Measurements from ENCODE around the gene CDK15.

The CDK15 gene

DNA sequence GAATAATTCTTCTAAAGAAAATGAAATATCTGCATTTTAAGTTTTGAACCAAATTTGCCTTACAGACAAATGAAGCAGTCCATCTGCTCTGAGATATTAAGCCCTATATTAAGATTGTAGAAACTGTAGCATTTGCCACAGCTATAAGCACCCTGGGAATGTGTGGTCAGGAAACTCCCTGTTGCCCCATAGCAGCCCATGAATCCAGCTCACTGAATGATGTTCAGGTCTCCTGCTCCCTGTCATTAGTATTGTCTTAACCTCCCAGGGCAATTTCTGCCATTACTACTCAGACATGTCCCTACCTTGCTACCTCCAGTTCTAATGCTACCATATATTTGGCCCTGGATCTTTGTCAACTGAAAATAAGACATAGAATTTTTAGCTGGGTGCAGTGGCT, 41.1 kb downstream of the CDK15 start:
- H3K4me3 ChIP-seq (ENCODE audit: insufficient read depth, low read length, poor library complexity, severe bottlenecking): no peak overlapping the region
- H3K27ac ChIP-seq (ENCODE audit: low read depth, low read length): no peak overlapping the region
- H3F3A ChIP-seq (ENCODE audit: insufficient read depth): no peaks in the 10 kb centered on the region
- H3K9ac ChIP-seq (ENCODE audit: low read length): no peak overlapping the region
- H2AFZ ChIP-seq (ENCODE audit: low read depth, low read length, severe bottlenecking): no peak overlapping the region
- H3K36me3 ChIP-seq (ENCODE audit: low read length): no peaks in the 10 kb centered on the region
- no peaks in the 10 kb centered on the region for H3K27me3 ChIP-seq (ENCODE audit: low read length)
- no peaks in the 10 kb centered on the region for H3K9me3 ChIP-seq (ENCODE audit: insufficient read depth, low read length)
- no peak overlapping the region for H3K4me2 ChIP-seq (ENCODE audit: low read depth, low read length, poor library complexity, severe bottlenecking)
- H4K20me1 ChIP-seq (ENCODE audit: low read depth, low read length): no peaks in the 10 kb centered on the region
- H3K9me2 ChIP-seq (replicated peaks; ENCODE audit: insufficient read depth, low read length): no peaks in the 10 kb centered on the region
- TF ChIP-seq EZH2phosphoT487 (conservative IDR thresholded peaks at IDR 0.05; ENCODE audit: low read length) (no peak), CTCF (IDR thresholded peaks at IDR 0.05; ENCODE audit: insufficient read depth, low read length, poor library complexity, severe bottlenecking) (no peak)
- H3K79me2 ChIP-seq (ENCODE audit: insufficient read depth, low read length): no peaks in the 10 kb centered on the region

DNA sequence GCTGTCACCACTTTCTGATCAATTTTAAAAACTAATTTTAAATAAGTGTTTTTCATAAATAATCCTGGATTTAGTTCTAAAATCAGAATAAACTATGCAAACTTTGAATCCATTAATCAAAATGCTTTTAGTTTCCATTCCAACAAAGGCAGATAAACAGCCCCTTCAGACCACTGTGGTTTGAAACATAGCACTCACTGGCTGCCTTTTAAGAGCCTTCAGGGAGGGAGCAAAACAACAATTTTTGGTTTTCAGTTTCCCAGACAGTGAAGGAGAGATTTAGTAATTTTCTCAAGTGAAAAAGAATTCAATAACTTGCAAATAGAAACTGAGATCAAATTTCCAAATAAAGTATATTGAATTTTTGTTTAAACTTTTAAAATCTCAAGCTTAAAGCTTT, 46.1 kb downstream of the CDK15 start:
- no peak overlapping the region for H3K4me2 ChIP-seq (ENCODE audit: low read depth, low read length, poor library complexity, severe bottlenecking)
- H3K9ac ChIP-seq (ENCODE audit: low read length): no peak overlapping the region
- H4K20me1 ChIP-seq (ENCODE audit: low read depth, low read length): no peaks in the 10 kb centered on the region
- no peaks in the 10 kb centered on the region for H3K27me3 ChIP-seq (ENCODE audit: low read length)
- H3K4me3 ChIP-seq (ENCODE audit: insufficient read depth, low read length, poor library complexity, severe bottlenecking): no peak overlapping the region
- no peak for TF ChIP-seq CTCF (IDR thresholded peaks at IDR 0.05; ENCODE audit: insufficient read depth, low read length, poor library complexity, severe bottlenecking)
- TF ChIP-seq EZH2phosphoT487 (conservative IDR thresholded peaks at IDR 0.05; ENCODE audit: low read length): no peak
- no peaks in the 10 kb centered on the region for H3F3A ChIP-seq (ENCODE audit: insufficient read depth)
- H3K36me3 ChIP-seq (ENCODE audit: low read length): no peaks in the 10 kb centered on the region
- H2AFZ ChIP-seq (ENCODE audit: low read depth, low read length, severe bottlenecking): no peak overlapping the region
- no peak overlapping the region for H3K27ac ChIP-seq (ENCODE audit: low read depth, low read length)
- H3K9me2 ChIP-seq (replicated peaks; ENCODE audit: insufficient read depth, low read length): no peaks in the 10 kb centered on the region
- no peaks in the 10 kb centered on the region for H3K9me3 ChIP-seq (ENCODE audit: insufficient read depth, low read length)
- no peaks in the 10 kb centered on the region for H3K79me2 ChIP-seq (ENCODE audit: insufficient read depth, low read length)

GRCh38 chr2:201852878-201853415, 46.6 kb downstream of the CDK15 start:
- Histone ChIP-seq H3K27ac (ENCODE audit: low read depth, low read length) (no peak overlapping the region), H3K4me2 (ENCODE audit: low read depth, low read length, poor library complexity, severe bottlenecking) (no peak overlapping the region), H4K20me1 (ENCODE audit: low read depth, low read length) (no peaks in the 10 kb centered on the region), H3K36me3 (ENCODE audit: low read length) (no peaks in the 10 kb centered on the region), H3K9me3 (ENCODE audit: insufficient read depth, low read length) (no peaks in the 10 kb centered on the region), H3K27me3 (ENCODE audit: low read length) (no peaks in the 10 kb centered on the region), H3F3A (ENCODE audit: insufficient read depth) (no peaks in the 10 kb centered on the region), H2AFZ (ENCODE audit: low read depth, low read length, severe bottlenecking) (no peak overlapping the region), H3K79me2 (ENCODE audit: insufficient read depth, low read length) (no peaks in the 10 kb centered on the region), H3K9ac (ENCODE audit: low read length) (no peak overlapping the region), H3K4me3 (ENCODE audit: insufficient read depth, low read length, poor library complexity, severe bottlenecking) (no peak overlapping the region), H3K9me2 (replicated peaks; ENCODE audit: insufficient read depth, low read length) (no peaks in the 10 kb centered on the region)
- no peak for TF ChIP-seq EZH2phosphoT487 (conservative IDR thresholded peaks at IDR 0.05; ENCODE audit: low read length)
- TF ChIP-seq CTCF (IDR thresholded peaks at IDR 0.05; ENCODE audit: insufficient read depth, low read length, poor library complexity, severe bottlenecking): no peak

All from SU-DHL-6 (cell line).